T-cell (primary cell): ENCODE data around the gene DPEP3. TPM values are rescaled to one million over a fixed set of nuclear protein-coding genes. Genes with fewer than 3 reads are reported as not detected.

ENCODE experiments used
- ATAC-seq, 4 experiments: fragments of 200-7000 bp in 3 of 4; fragments of 150-1000 bp in 1 of 4; cut with Tn5 transposase; replicated peaks in 1 of 4; 1 replicate in 3 of 4; 2 replicates in 1 of 4; pipeline ENCODE4 v1.10.0; 2021; ENCODE audit warnings: moderate library complexity in 3 of 4, mild to moderate bottlenecking in 2 of 4, moderate number of reproducible peaks in 1 of 4
- CTCF ChIA-PET, 2 donors: fragments of 300-600 bp; sonication (Branson Sonifier 250); formaldehyde crosslinking; loops; one replicate each; lab custom pipeline; 2022; ENCODE audit warnings: antibody characterized with exemption in 2 of 2; lab: Charles Lee
- POLR2A ChIA-PET, 2 donors: fragments of 300-600 bp; sonication (Branson Sonifier 250); formaldehyde crosslinking; loops; one replicate each; lab custom pipeline; 2022; ENCODE audit warnings: antibody characterized with exemption in 2 of 2; lab: Charles Lee
- DNase-seq, 35 experiments: peaks; one replicate each; pipeline versions ENCODE4 v3.0.0 to v3.0.0-alpha.2; 2013 to 2023
- H3K27ac ChIP-seq: one replicate; pipeline ENCODE4 v1.5.1; 2013; ENCODE audit warnings: low read length
- H3K27me3 ChIP-seq, 2 experiments: replicated peaks in 1 of 2; 1 replicate in 1 of 2; 2 replicates in 1 of 2; pipeline versions ENCODE4 v1.6.1 to v1.7.0; 2013; ENCODE audit warnings: low read length in 1 of 2, mixed read lengths in 1 of 2; ENCODE audit not compliant: control insufficient read depth in 2 of 2, insufficient read depth in 2 of 2; ENCODE audit errors: extremely low read depth in 1 of 2
- H3K36me3 ChIP-seq, 2 donors: 1 replicate in 1 of 2; 2 replicates in 1 of 2; pipeline versions ENCODE4 v1.6.1 to v1.7.0; 2013; ENCODE audit warnings: low read length in 1 of 2; ENCODE audit not compliant: control insufficient read depth in 2 of 2, insufficient read depth in 1 of 2; ENCODE audit errors: extremely low read depth in 1 of 2
- H3K4me1 ChIP-seq, 2 experiments: 1 replicate in 1 of 2; 2 replicates in 1 of 2; pipeline versions ENCODE4 v1.6.1 to v1.7.0; 2013; ENCODE audit warnings: low read length in 2 of 2, mixed read lengths in 1 of 2; ENCODE audit not compliant: insufficient read depth in 2 of 2, control insufficient read depth in 1 of 2; ENCODE audit errors: extremely low read depth in 1 of 2
- H3K4me3 ChIP-seq, 2 donors: 1 replicate in 1 of 2; 2 replicates in 1 of 2; pipeline versions ENCODE4 v1.5.1 to v1.7.0; 2013; ENCODE audit warnings: mild to moderate bottlenecking in 2 of 2, low read length in 1 of 2, moderate library complexity in 1 of 2; ENCODE audit not compliant: control insufficient read depth in 1 of 2; ENCODE audit errors: extremely low read depth in 1 of 2
- H3K9me3 ChIP-seq: 2 replicates; pipeline ENCODE4 v1.7.0; 2013
- H3K27ac Mint-ChIP-seq, 2 donors: one replicate each; pipeline ENCODE4 v1.8.0; 2020 to 2021; ENCODE audit warnings: mild to moderate bottlenecking in 2 of 2, mixed read lengths in 2 of 2
- H3K27me3 Mint-ChIP-seq, 2 donors: one replicate each; pipeline ENCODE4 v1.8.0; 2021 to 2022; ENCODE audit warnings: mixed read lengths in 2 of 2
- H3K36me3 Mint-ChIP-seq: one replicate; pipeline ENCODE4 v1.8.0; 2021; ENCODE audit warnings: mixed read lengths
- H3K4me1 Mint-ChIP-seq, 3 donors: one replicate each; pipeline ENCODE4 v1.8.0; 2020 to 2022; ENCODE audit warnings: mixed read lengths in 3 of 3, mild to moderate bottlenecking in 1 of 3
- H3K4me3 Mint-ChIP-seq, 3 donors: one replicate each; pipeline ENCODE4 v1.8.0; 2020 to 2022; ENCODE audit warnings: mild to moderate bottlenecking in 3 of 3, mixed read lengths in 3 of 3, moderate library complexity in 3 of 3
- H3K9me3 Mint-ChIP-seq, 3 donors: one replicate each; pipeline ENCODE4 v1.8.0; 2020 to 2022; ENCODE audit warnings: mixed read lengths in 3 of 3
- WGBS: methylation state at CpG from one replicate; pipeline ENCODE4 v1.1.5; 2013; ENCODE audit warnings: missing lambda C conversion rate; ENCODE audit not compliant: insufficient coverage; 5-methylcytosine and 5-hydroxymethylcytosine counted together
- total RNA-seq, 35 experiments: library from RNA in 6 of 35; stranded (reverse) in 6 of 35; fragments of 120-200 nt in 1 of 35; gene quantifications; one replicate each; pipeline versions ENCODE4 v1.2.1 to v1.2.4 and lab custom pipeline; 2013 to 2026

Gene DPEP3
- total RNA-seq, 5 donors from 2014 or later (not counting 1 experiment from before 2014, with no cell fraction given), result 0.48 to 1.5 (median 1.1) TPM

- H3K9me3 Mint-ChIP-seq, result no peaks in the 10 kb centered on the region
- peaks cover 7% of the 10 kb centered on the region for H3K36me3 Mint-ChIP-seq
- H3K4me3 ChIP-seq, result no peak overlapping the region
- peaks cover 21 to 36% (median 23%) of the 10 kb centered on the region in 3 donors for H3K4me1 Mint-ChIP-seq
- no peaks in the 10 kb centered on the region for H3K27me3 ChIP-seq
- DNase-seq, result no peak
- H3K9me3 ChIP-seq, result no peaks in the 10 kb centered on the region
- peaks cover 10 to 28% of the 10 kb centered on the region in 2 experiments for H3K4me1 ChIP-seq
- 88% methylated on average over 1 of the region's 3 CpGs for WGBS
- ATAC-seq, result no peak
- peak overlapping the region; percentile 85 to 98 (median 94) for H3K4me3 Mint-ChIP-seq
- POLR2A ChIA-PET, result interaction anchor here in 1 of 2 donors (0.7 kb wide), 1 partner anchor 151 kb away, joined by 3 read pairs; no protein-coding TSS in a partner anchor
- H3K27ac ChIP-seq, result no peak overlapping the region
- no peaks in the 10 kb centered on the region for H3K27me3 Mint-ChIP-seq
- H3K27ac Mint-ChIP-seq, result peak overlapping the region in 1 of 2 donors; percentile 91
- CTCF ChIA-PET, result interaction anchor here in 1 of 2 donors (0.5 kb wide), 1 partner anchor 86 kb away, joined by 6 read pairs; no protein-coding TSS in a partner anchor
- peaks cover 0 to 10% of the 10 kb centered on the region in 2 donors for H3K36me3 ChIP-seq
Measured at GRCh38 chr16:67966549-67967182, 13.6 kb downstream of the DPEP3 start.

DNA sequence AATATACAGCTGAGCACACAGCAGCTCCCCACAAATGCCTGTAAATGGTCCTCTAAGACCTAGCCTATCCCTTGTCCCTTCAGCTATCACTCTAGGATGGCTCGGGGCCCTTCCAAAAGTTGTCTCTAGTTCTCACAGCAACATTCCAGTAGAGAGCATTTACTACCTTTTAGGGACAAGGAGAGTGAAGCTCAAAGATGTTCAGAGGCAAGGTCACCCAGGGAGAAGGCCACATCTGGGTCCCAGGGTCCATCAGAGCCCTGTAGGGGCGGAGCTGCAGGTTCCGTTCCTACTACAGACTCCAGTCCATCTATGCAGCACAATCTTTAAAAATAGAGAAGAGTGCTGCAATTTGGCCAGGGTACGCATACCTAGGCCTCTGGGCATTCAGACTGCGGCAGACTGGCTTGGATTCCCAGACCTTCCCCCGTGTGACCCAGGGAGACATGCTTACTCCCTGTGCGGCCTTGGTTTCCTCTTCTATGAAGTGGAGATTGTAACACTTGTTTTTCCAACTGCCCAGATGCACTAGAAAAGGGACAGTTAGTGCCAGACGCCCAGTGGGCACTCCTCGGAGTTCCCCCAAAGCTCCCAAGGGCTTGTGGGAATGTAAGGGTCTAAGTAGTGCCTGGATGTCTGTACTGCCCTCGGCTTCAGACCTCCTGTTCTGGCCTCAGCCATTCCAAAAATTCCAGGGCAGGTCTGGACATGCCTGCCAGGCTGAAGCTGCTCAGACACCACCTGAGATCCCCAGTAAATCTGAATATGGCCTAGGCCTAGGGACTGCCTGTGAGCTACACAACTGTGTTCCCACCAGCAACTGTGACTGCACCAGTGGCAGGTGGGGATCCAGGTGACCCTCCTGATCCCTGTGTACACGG is 14.4 kb downstream of the DPEP3 start:
- peak overlapping the region in 2 of 3 donors; percentile 85 to 98 for H3K4me3 Mint-ChIP-seq
- H3K9me3 ChIP-seq, result no peaks in the 10 kb centered on the region
- H3K9me3 Mint-ChIP-seq, result no peaks in the 10 kb centered on the region
- H3K4me1 ChIP-seq, result peaks cover 10 to 28% of the 10 kb centered on the region in 2 experiments
- H3K4me1 Mint-ChIP-seq, result peaks cover 21 to 36% (median 23%) of the 10 kb centered on the region in 3 donors
- H3K27me3 ChIP-seq, result no peaks in the 10 kb centered on the region
- H3K36me3 Mint-ChIP-seq, result peaks cover 9% of the 10 kb centered on the region
- ChIA-PET CTCF (interaction anchor here (0.5 to 0.6 kb wide), 3 partner anchors 28 to 87 kb away, joined by 4 to 6 read pairs (median 4); no protein-coding TSS in a partner anchor), POLR2A (interaction anchor here in 1 of 2 donors (0.6 kb wide), 2 partner anchors 18 to 29 kb away, joined by 3 read pairs; no protein-coding TSS in a partner anchor)
- H3K36me3 ChIP-seq, result peaks cover 0 to 16% of the 10 kb centered on the region in 2 donors
- no peak overlapping the region for H3K4me3 ChIP-seq
- DNase-seq, result no peak
- no peak overlapping the region for H3K27ac Mint-ChIP-seq
- no peak for ATAC-seq
- no peaks in the 10 kb centered on the region for H3K27me3 Mint-ChIP-seq
- 98% methylated on average over 10 of the region's 11 CpGs for WGBS
- no peak overlapping the region for H3K27ac ChIP-seq

DNA sequence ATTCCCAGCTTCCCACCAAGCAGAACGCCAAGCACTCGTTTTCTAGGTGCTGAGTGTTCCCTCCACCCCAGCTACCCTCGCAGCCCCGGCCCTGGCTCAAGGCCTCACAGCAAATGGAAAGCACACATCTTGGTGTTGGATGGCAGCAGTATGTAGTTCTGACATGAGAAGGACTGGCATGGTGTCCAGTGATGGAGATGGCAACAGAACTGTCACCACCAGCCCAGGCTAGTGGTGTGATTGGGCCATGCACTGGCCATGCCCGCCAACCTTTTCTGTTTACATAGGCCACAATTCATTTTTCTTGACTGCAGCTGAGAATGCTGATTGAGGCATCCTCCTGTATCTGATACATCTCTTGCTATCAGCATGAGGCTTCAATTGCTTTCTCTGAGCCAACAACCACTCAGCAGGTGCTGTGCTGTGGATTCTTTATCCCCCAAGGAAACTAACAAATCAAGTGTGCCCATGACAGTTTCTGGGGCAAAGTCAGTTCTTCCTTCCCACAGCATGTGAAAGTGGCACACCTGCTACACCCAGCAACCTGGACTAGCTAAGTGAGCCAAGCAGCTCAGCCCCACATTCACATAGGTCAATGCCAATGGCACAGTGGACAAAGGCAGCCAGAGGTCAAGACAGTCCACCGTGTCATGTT is 15.7 kb downstream of the DPEP3 start:
- Histone ChIP-seq H3K36me3 (peaks cover 7 to 26% of the 10 kb centered on the region in 2 donors), H3K27me3 (no peaks in the 10 kb centered on the region), H3K4me3 (no peak overlapping the region), H3K4me1 (peaks cover 10 to 27% of the 10 kb centered on the region in 2 experiments), H3K27ac (no peak overlapping the region), H3K9me3 (no peaks in the 10 kb centered on the region)
- no peak for ATAC-seq
- peaks cover 18 to 36% (median 21%) of the 10 kb centered on the region in 3 donors for H3K4me1 Mint-ChIP-seq
- H3K9me3 Mint-ChIP-seq, result no peaks in the 10 kb centered on the region
- no peak for DNase-seq
- H3K27me3 Mint-ChIP-seq, result no peaks in the 10 kb centered on the region
- WGBS, result 87% methylated on average over 2 of the region's 6 CpGs
- CTCF ChIA-PET, result interaction anchor here in 1 of 2 donors (0.7 kb wide), 1 partner anchor 320 kb away, joined by 3 read pairs; no protein-coding TSS in a partner anchor
- no peak overlapping the region for H3K27ac Mint-ChIP-seq
- POLR2A ChIA-PET, result no interaction called here
- peaks cover 15% of the 10 kb centered on the region for H3K36me3 Mint-ChIP-seq
- H3K4me3 Mint-ChIP-seq, result no peak overlapping the region

GRCh38 chr16:67963662-67964321 is 16.5 kb downstream of the DPEP3 start:
- Mint-ChIP-seq H3K27ac (no peak overlapping the region), H3K4me3 (no peak overlapping the region), H3K27me3 (no peaks in the 10 kb centered on the region), H3K9me3 (no peaks in the 10 kb centered on the region), H3K36me3 (peaks cover 15% of the 10 kb centered on the region), H3K4me1 (peaks cover 15 to 29% (median 17%) of the 10 kb centered on the region in 3 donors)
- no peak overlapping the region for H3K4me3 ChIP-seq
- H3K4me1 ChIP-seq, result peaks cover 7 to 19% of the 10 kb centered on the region in 2 experiments
- WGBS, result 95% methylated on average over 32 of the region's 32 CpGs
- CTCF ChIA-PET, result interaction anchor here in 1 of 2 donors (0.7 kb wide), 1 partner anchor 320 kb away, joined by 3 read pairs; no protein-coding TSS in a partner anchor
- no peaks in the 10 kb centered on the region for H3K9me3 ChIP-seq
- POLR2A ChIA-PET, result no interaction called here
- no peak for ATAC-seq
- peaks cover 10 to 33% of the 10 kb centered on the region in 2 donors for H3K36me3 ChIP-seq
- no peaks in the 10 kb centered on the region for H3K27me3 ChIP-seq
- H3K27ac ChIP-seq, result no peak overlapping the region
- DNase-seq, result no peak

- Mint-ChIP-seq H3K27ac (no peak overlapping the region), H3K9me3 (no peaks in the 10 kb centered on the region), H3K27me3 (no peaks in the 10 kb centered on the region), H3K4me1 (peaks cover 15 to 29% (median 17%) of the 10 kb centered on the region in 3 donors), H3K4me3 (no peak overlapping the region), H3K36me3 (peaks cover 16% of the 10 kb centered on the region)
- CTCF ChIA-PET, result no interaction called here
- H3K36me3 ChIP-seq, result peaks cover 10 to 37% of the 10 kb centered on the region in 2 donors
- H3K27ac ChIP-seq, result no peak overlapping the region
- H3K9me3 ChIP-seq, result no peaks in the 10 kb centered on the region
- no peak for ATAC-seq
- no peak for DNase-seq
- H3K4me1 ChIP-seq, result peaks cover 6 to 18% of the 10 kb centered on the region in 2 experiments
- H3K4me3 ChIP-seq, result no peak overlapping the region
- POLR2A ChIA-PET, result no interaction called here
- H3K27me3 ChIP-seq, result no peaks in the 10 kb centered on the region
- WGBS, result 100% methylated on average over 1 of the region's 2 CpGs
Measured at GRCh38 chr16:67963292-67963661, 17.0 kb downstream of the DPEP3 start.
